ENCODE results near the gene PIGBOS1. TPM values are rescaled to one million over a fixed set of nuclear protein-coding genes. Genes with fewer than 3 reads are reported as not detected.

Gene PIGBOS1
- total and polyA plus RNA-seq, 9 of the 15 experiments (the other 6 are each of a cell fraction or from before 2014, with no cell fraction given), result 25.2 to 76.2 (median 46.0) TPM

DNA sequence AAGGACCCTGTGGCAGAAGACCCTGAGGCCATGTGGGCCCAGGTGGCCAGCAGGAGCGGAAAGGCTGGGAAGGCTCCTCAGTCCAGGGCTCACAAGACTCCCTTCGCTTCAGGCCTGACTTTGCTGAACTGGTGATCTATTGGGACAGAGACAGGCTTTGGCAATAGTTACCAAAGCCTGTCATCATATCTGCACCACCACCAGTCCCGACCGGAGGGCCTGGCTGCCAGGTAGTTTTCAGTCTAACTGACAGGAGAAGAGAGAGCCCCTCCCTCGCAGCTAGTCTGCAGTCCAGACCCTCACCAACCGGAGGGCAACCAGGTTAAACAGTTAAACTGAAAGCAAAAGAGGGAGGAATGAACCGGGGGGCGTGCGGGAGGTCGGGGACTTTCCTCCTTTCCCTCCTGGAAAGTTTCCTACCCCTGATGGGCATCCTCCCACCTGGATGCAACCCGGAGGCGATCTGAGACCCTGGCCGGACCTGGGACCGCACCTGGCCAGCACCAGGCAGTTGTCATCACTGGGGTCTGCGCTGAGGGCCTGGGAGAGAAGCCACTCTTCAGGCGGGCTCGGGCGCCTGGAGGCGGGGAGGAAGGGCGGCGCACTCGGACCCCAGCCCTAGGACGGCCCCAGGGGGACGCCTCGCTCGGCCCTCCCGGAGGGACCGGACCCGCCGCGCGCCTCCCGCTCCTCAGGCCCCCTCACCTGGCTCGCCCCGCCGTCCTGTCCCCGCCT lies 29.7 kb downstream of the PIGBOS1 start (continued):
- TF ChIP-seq, protein P1, sequence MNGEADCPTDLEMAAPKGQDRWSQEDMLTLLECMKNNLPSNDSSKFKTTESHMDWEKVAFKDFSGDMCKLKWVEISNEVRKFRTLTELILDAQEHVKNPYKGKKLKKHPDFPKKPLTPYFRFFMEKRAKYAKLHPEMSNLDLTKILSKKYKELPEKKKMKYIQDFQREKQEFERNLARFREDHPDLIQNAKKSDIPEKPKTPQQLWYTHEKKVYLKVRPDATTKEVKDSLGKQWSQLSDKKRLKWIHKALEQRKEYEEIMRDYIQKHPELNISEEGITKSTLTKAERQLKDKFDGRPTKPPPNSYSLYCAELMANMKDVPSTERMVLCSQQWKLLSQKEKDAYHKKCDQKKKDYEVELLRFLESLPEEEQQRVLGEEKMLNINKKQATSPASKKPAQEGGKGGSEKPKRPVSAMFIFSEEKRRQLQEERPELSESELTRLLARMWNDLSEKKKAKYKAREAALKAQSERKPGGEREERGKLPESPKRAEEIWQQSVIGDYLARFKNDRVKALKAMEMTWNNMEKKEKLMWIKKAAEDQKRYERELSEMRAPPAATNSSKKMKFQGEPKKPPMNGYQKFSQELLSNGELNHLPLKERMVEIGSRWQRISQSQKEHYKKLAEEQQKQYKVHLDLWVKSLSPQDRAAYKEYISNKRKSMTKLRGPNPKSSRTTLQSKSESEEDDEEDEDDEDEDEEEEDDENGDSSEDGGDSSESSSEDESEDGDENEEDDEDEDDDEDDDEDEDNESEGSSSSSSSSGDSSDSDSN (IDR thresholded peaks at IDR 0.05; ENCODE audit: borderline replicate concordance in 1 of 2, low read depth in 2 of 2, low read length in 2 of 2), result peak; percentile 22 to 73; a peak in 2 of 4 replicates
- 0 out of 2 replicates have a peak, but pooled peaks have one; percentile 42 for TF ChIP-seq ZNF263 (CRISPR knock-in tag; IDR thresholded peaks at IDR 0.05; ENCODE audit: borderline replicate concordance)
- no peak for TF ChIP-seq CREB1 (IDR thresholded peaks at IDR 0.05)
- no peak for TF ChIP-seq CREB1 (CRISPR knock-in tag; IDR thresholded peaks at IDR 0.05)
- no peak for TF ChIP-seq NR2C1 (IDR thresholded peaks at IDR 0.05)
- no peak for TF ChIP-seq NR2C1 (tag; IDR thresholded peaks at IDR 0.05)
- no peak for TF ChIP-seq SAFB2 (IDR thresholded peaks at IDR 0.05; ENCODE audit: borderline replicate concordance, low read depth, low read length, severe bottlenecking)
- TF ChIP-seq, protein P2, sequence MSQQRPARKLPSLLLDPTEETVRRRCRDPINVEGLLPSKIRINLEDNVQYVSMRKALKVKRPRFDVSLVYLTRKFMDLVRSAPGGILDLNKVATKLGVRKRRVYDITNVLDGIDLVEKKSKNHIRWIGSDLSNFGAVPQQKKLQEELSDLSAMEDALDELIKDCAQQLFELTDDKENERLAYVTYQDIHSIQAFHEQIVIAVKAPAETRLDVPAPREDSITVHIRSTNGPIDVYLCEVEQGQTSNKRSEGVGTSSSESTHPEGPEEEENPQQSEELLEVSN (IDR thresholded peaks at IDR 0.05; ENCODE audit: borderline replicate concordance in 1 of 2, extremely low read depth in 1 of 2, insufficient read depth in 1 of 2, insufficient read length in 1 of 2, low read depth in 1 of 2, low read length in 1 of 2, poor library complexity in 1 of 2, severe bottlenecking in 1 of 2), result no peak
- no peak for TF ChIP-seq SMARCA5 (IDR thresholded peaks at IDR 0.05)
- TF ChIP-seq ARNT (IDR thresholded peaks at IDR 0.05), result no peak
- no peak for TF ChIP-seq NCOA1 (IDR thresholded peaks at IDR 0.05; ENCODE audit: low read depth)
- TF ChIP-seq TAF1 (IDR thresholded peaks at IDR 0.05; ENCODE audit: control insufficient read depth, extremely low read depth, insufficient read depth, low read length, severe bottlenecking), result peak; percentile 16
- peak; percentile 90 for TF ChIP-seq RBBP5 (IDR thresholded peaks at IDR 0.05; ENCODE audit: borderline replicate concordance, insufficient read depth, low read length, poor library complexity, severe bottlenecking)
- TF ChIP-seq MEIS2 (IDR thresholded peaks at IDR 0.05; ENCODE audit: partially characterized antibody), result peak; percentile 57
- TF ChIP-seq ZNF311 (CRISPR knock-in tag; IDR thresholded peaks at IDR 0.05), result no peak
- peak; percentile 46 for TF ChIP-seq FUS (optimal IDR thresholded peaks at IDR 0.05; ENCODE audit: low read depth, low read length)
- TF ChIP-seq ZBTB7A (IDR thresholded peaks at IDR 0.05; ENCODE audit: borderline replicate concordance, control insufficient read depth, low read depth, low read length), result peak; percentile 49; the same call in 1 of the 2 replicates
- peak; percentile 28 for TF ChIP-seq HNRNPLL (IDR thresholded peaks at IDR 0.05; ENCODE audit: low read depth, low read length, poor library complexity, severe bottlenecking)
- no peak for TF ChIP-seq CSDE1 (IDR thresholded peaks at IDR 0.05)
- TF ChIP-seq NONO (IDR thresholded peaks at IDR 0.05; ENCODE audit: low read depth in 2 of 2, low read length in 1 of 2), result no peak
- TF ChIP-seq, protein P3, sequence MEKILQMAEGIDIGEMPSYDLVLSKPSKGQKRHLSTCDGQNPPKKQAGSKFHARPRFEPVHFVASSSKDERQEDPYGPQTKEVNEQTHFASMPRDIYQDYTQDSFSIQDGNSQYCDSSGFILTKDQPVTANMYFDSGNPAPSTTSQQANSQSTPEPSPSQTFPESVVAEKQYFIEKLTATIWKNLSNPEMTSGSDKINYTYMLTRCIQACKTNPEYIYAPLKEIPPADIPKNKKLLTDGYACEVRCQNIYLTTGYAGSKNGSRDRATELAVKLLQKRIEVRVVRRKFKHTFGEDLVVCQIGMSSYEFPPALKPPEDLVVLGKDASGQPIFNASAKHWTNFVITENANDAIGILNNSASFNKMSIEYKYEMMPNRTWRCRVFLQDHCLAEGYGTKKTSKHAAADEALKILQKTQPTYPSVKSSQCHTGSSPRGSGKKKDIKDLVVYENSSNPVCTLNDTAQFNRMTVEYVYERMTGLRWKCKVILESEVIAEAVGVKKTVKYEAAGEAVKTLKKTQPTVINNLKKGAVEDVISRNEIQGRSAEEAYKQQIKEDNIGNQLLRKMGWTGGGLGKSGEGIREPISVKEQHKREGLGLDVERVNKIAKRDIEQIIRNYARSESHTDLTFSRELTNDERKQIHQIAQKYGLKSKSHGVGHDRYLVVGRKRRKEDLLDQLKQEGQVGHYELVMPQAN (IDR thresholded peaks at IDR 0.05; ENCODE audit: borderline replicate concordance), result peak; percentile 51; the same call in 1 of the 2 replicates
- TF ChIP-seq SAP30 (IDR thresholded peaks at IDR 0.05; ENCODE audit: borderline replicate concordance, insufficient read depth, low read depth, low read length, poor library complexity, severe bottlenecking), result peak; percentile 86
